Ishikawa (cell line): ENCODE data around the gene CACNB2.

ENCODE experiments used
- CEBPB ChIP-seq: IDR thresholded peaks from 2 replicates; pipeline ENCODE4 v1.6.1; 2012
- EGR1 ChIP-seq: IDR thresholded peaks from 2 replicates; pipeline ENCODE4 v1.6.1; 2012
- EP300 ChIP-seq: IDR thresholded peaks from 2 replicates; pipeline ENCODE4 v1.6.1; 2012; ENCODE audit warnings: borderline replicate concordance
- FOXM1 ChIP-seq: IDR thresholded peaks from 2 replicates; pipeline ENCODE4 v1.6.1; 2012; ENCODE audit warnings: low read depth, borderline replicate concordance
- NFIC ChIP-seq: IDR thresholded peaks from 2 replicates; pipeline ENCODE4 v1.6.1; 2012
- RAD21 ChIP-seq: IDR thresholded peaks from 2 replicates; pipeline ENCODE4 v1.6.1; 2012; ENCODE audit warnings: low read depth
- TCF12 ChIP-seq: IDR thresholded peaks from 2 replicates; pipeline ENCODE4 v1.6.1; 2012; ENCODE audit warnings: low read depth
- TEAD4 ChIP-seq: IDR thresholded peaks from 2 replicates; pipeline ENCODE4 v1.6.1; 2012
- YY1 ChIP-seq: IDR thresholded peaks from 2 replicates; pipeline ENCODE4 v1.6.1; 2012; ENCODE audit warnings: low read depth
- ZBTB7A ChIP-seq: IDR thresholded peaks from 2 replicates; pipeline ENCODE4 v1.6.1; 2012; ENCODE audit warnings: low read depth
- TF ChIP-seq, protein P1 (sequence below): IDR thresholded peaks from 2 replicates; pipeline ENCODE4 v1.6.1; 2012; ENCODE audit warnings: low read depth, mild to moderate bottlenecking
- TF ChIP-seq, protein P2 (sequence below): IDR thresholded peaks from 2 replicates; pipeline ENCODE4 v1.6.1; 2012
- TF ChIP-seq, protein P3 (sequence below): IDR thresholded peaks from 2 replicates; pipeline ENCODE4 v1.6.1; 2012

CACNB2 gene

DNA sequence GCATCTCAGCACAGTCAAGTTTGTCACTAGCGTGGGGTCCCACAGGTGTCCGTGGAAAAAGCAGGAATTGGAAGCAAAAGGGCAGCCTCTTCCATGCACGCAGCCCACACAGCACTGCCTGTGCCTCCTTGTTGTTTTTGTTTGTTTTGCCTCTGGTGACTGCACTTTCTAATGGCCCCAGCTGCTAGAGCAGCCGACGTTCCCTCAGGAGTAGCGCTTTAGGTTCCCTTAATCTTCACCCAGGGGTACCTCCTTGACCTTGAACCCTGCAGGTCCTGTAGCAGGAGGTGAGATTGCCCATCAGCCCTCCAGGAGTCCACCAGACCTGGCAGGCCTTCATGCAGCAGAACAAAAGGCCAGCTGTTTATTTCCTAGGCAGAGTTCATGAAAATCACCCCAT is 210.1 kb downstream of the CACNB2 start:
- no peak for TF ChIP-seq TCF12
- TF ChIP-seq, protein P1, sequence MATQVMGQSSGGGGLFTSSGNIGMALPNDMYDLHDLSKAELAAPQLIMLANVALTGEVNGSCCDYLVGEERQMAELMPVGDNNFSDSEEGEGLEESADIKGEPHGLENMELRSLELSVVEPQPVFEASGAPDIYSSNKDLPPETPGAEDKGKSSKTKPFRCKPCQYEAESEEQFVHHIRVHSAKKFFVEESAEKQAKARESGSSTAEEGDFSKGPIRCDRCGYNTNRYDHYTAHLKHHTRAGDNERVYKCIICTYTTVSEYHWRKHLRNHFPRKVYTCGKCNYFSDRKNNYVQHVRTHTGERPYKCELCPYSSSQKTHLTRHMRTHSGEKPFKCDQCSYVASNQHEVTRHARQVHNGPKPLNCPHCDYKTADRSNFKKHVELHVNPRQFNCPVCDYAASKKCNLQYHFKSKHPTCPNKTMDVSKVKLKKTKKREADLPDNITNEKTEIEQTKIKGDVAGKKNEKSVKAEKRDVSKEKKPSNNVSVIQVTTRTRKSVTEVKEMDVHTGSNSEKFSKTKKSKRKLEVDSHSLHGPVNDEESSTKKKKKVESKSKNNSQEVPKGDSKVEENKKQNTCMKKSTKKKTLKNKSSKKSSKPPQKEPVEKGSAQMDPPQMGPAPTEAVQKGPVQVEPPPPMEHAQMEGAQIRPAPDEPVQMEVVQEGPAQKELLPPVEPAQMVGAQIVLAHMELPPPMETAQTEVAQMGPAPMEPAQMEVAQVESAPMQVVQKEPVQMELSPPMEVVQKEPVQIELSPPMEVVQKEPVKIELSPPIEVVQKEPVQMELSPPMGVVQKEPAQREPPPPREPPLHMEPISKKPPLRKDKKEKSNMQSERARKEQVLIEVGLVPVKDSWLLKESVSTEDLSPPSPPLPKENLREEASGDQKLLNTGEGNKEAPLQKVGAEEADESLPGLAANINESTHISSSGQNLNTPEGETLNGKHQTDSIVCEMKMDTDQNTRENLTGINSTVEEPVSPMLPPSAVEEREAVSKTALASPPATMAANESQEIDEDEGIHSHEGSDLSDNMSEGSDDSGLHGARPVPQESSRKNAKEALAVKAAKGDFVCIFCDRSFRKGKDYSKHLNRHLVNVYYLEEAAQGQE, result no peak
- TF ChIP-seq, protein P2, sequence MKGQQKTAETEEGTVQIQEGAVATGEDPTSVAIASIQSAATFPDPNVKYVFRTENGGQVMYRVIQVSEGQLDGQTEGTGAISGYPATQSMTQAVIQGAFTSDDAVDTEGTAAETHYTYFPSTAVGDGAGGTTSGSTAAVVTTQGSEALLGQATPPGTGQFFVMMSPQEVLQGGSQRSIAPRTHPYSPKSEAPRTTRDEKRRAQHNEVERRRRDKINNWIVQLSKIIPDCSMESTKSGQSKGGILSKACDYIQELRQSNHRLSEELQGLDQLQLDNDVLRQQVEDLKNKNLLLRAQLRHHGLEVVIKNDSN, result no peak
- TF ChIP-seq FOXM1, result no peak

DNA sequence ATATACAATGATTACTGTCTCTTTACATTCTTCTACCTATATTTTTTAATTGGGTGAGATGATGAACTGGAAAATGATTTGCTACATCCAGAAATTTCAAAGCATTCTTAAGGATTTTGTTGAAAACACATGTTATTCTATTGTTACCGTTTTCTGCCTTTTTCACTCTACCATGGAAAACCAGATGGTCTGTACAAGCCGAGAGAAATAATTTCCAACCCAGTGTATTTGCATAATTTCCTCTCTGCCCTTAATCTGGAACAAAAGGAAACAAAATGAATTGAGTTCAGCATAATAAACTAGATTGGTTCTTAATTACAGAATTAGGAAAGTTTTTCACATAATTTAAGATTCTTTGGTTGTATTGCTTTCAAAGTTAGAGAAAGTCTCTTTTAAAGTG is 211.2 kb downstream of the CACNB2 start:
- no peak for TF ChIP-seq EGR1
- no peak for TF ChIP-seq EP300
- TF ChIP-seq RAD21, result no peak
- TF ChIP-seq TEAD4, result no peak
- TF ChIP-seq, protein P3, sequence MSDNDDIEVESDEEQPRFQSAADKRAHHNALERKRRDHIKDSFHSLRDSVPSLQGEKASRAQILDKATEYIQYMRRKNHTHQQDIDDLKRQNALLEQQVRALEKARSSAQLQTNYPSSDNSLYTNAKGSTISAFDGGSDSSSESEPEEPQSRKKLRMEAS, result no peak
- no peak for TF ChIP-seq TCF12

DNA sequence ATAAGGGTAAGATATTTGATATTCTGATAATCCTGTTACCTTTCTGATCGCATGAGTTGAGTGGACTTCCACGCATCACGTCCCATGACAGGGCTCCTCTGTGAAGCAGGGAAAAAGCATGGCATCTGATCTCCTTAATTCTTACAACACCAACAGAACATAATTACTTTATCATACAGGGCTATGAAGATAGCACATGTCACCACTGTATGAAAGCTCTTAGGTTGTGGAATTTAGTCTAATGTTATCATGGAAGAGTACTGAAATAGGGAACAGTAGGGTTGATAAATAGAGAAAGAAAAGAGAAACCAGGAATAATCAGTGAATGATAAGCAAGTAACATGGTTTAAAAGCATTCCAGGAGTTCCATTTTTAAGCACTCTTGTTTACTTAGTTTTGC is 212.0 kb downstream of the CACNB2 start:
- TF ChIP-seq, protein P3, result no peak
- TF ChIP-seq NFIC (no peak), EGR1 (no peak), EP300 (no peak)
- TF ChIP-seq, protein P1, result no peak
- TF ChIP-seq, protein P2, result no peak

DNA sequence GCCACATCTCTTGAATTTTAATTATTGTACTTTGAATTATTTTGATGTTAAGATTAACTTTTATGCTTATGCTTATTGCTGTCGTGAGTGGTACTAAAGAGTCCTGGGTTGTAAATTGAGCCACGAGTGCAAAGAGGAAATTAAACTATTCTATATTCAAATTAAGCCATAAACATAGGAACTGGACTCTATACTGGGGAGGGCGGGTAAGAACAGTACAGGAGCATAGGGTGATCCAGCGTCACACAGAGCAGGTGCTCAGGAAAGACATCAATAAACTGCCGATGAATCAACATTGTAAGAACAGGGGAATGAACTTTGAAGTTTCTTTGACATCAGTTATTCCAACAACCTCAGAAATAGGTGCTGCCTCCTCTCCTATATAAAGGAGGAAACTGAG is 219.6 kb downstream of the CACNB2 start:
- TF ChIP-seq TEAD4, result no peak

DNA sequence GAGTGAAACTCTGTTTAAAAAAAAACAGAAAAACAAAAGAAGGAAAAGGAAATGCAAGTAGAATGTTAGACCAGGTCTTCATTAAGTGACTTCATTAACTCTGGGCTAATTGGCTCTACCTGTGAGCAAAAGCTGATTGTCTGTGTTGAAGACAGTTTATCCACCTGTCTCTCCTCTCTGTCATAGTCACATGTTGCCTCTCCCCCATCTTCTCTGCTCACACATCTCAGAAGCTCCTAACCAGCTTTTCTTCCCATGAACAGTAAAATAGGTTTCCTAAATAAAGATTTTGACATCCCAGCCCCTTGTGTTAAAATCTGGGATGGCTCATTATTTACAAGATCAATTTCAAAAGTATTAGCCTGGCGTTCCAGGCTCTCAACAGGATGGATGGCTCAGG is 222.7 kb downstream of the CACNB2 start:
- TF ChIP-seq, protein P2, result no peak
- TF ChIP-seq TEAD4, result no peak
- TF ChIP-seq CEBPB, result no peak
- no peak for TF ChIP-seq EP300
- no peak for TF ChIP-seq YY1

DNA sequence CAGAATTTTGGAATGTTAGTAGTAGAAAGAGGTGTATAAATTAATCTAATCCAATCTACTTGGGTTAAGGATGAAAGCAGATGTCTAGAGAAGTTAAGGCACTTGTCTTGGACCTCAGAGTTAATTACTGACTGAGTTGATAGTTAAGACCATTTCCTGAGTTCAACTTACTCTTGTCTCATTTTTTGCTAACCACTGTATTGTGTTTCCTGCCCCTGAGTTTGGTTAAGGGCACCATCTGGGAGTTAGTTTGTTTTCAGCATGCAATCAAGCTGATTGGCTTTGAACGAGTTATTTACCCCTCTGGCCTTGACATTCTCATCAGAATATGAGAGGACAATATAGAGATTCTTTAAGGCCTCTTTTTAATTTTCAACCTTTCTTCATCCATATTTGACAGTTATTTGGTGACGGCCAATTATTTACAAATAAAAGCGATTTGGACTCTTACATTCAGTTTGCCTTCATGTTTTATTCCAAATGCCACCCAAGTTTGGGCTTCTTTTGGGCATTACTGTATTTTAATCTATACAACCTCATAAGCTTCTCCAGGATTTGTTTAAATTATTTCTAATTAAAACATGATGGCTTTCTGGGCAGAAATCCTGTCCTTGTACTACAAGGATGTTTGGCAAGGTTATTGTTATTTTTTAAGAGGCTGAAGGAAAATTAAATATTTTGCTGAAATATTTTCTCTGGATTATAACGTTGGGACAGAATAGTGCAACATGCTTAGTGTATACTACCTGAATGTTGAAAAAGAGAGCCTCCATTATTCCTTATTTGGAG is 225.0 kb downstream of the CACNB2 start:
- TF ChIP-seq TCF12 (no peak), FOXM1 (no peak), RAD21 (no peak), ZBTB7A (no peak), CEBPB (no peak)
- TF ChIP-seq, protein P1, result no peak
- TF ChIP-seq, protein P3, result no peak
- TF ChIP-seq, protein P2, result no peak
